WI38 (cell line): ENCODE measurements around the gene S100A8.

Source experiments
- H3K4me3 ChIP-seq: 2 replicates; pipeline ENCODE4 v1.5.1; 2011; ENCODE audit warnings: low read depth, mild to moderate bottlenecking, control low read depth, low read length
- CTCF ChIP-seq: IDR thresholded peaks from 2 replicates; pipeline ENCODE4 v1.5.1; 2012; ENCODE audit warnings: low read depth, mild to moderate bottlenecking, control low read depth, low read length

Gene S100A8

GRCh38 chr1:153390938-153391710 lies at the start of gene S100A8:
TSS of gene S100A8 (minus strand) at chr1:153391073. CDS start at chr1:153390535, 538 bp downstream.
- TF ChIP-seq CTCF: no peak
- no peak within 1 kb of the TSS for H3K4me3 ChIP-seq

GRCh38 chr1:153439273-153439672 lies 48.4 kb upstream of the S100A8 start:
- no peak for TF ChIP-seq CTCF
- H3K4me3 ChIP-seq: no peak overlapping the region

- no peak overlapping the region for H3K4me3 ChIP-seq
- no peak for TF ChIP-seq CTCF
Observed at GRCh38 chr1:153438599-153438998, 47.7 kb upstream of the S100A8 start.

DNA sequence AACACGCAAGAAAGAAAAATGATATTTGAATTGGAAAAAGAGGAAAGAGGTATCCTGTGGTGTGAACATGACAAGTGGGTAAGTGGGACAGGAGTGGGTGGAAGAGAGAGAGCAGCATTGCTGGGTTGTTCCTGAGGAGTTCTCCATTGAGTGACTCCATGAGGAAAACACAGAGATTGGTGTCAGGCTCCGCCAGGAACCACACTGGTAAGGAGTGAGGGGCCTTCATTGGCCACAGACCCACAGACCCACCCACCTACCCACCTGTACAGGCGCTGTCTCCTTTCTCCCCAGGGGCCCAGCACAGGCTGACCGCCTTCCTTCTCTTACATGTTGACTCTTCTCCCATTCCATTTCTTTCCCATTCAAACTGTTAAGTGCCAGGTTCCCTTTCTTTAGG lies 46.4 kb upstream of the S100A8 start:
- no peak for TF ChIP-seq CTCF
- H3K4me3 ChIP-seq: no peak overlapping the region

GRCh38 chr1:153434746-153435455 lies 44.0 kb upstream of the S100A8 start:
- H3K4me3 ChIP-seq: no peak overlapping the region
- TF ChIP-seq CTCF: no peak

GRCh38 chr1:153432874-153433681 lies 42.2 kb upstream of the S100A8 start:
- TF ChIP-seq CTCF: no peak
- no peak overlapping the region for H3K4me3 ChIP-seq

DNA sequence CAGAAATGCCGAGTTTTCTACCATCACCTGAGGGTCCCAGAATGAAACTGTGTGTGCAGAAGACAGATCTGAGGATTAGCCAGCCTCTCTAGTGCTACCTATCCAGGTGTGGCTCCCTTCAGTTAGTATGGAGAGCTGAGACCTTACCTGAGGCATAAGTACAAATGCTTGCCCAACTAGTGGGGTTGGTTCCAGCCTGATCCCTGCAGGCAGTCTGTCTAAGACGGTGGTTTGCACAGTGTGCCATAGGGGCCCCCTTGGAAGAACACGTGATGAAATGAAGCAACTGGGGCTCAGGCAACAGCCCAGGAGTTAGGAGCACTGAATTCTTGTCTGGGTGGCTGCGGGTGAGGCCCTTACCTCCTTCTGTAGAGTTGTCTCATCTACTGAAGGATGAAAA lies 41.1 kb upstream of the S100A8 start:
- no peak for TF ChIP-seq CTCF
- H3K4me3 ChIP-seq: no peak overlapping the region
